SU-DHL-6 (cell line): ENCODE results near the gene AOAH.

Source experiments
- EZH2phosphoT487 ChIP-seq: fragments of 200-600 bp; sonication (generic), shearing (Covaris generic); conservative IDR thresholded peaks from 2 replicates; pipeline ENCODE4 v1.6.1; 2018; ENCODE audit warnings: mild to moderate bottlenecking, antibody characterized with exemption, low read length, moderate library complexity, mixed read lengths
- TF ChIP-seq, protein P1 (sequence below): fragments of 200-600 bp; sonication (generic); IDR thresholded peaks from one replicate; pipeline ENCODE4 v1.5.1; 2017; ENCODE audit warnings: antibody characterized with exemption, mild to moderate bottlenecking, low read length, moderate library complexity; ENCODE audit not compliant: insufficient read depth, poor library complexity, severe bottlenecking

GRCh38 chr7:36653008-36653662 is 71.2 kb downstream of the AOAH start:
- TF ChIP-seq, protein P1, sequence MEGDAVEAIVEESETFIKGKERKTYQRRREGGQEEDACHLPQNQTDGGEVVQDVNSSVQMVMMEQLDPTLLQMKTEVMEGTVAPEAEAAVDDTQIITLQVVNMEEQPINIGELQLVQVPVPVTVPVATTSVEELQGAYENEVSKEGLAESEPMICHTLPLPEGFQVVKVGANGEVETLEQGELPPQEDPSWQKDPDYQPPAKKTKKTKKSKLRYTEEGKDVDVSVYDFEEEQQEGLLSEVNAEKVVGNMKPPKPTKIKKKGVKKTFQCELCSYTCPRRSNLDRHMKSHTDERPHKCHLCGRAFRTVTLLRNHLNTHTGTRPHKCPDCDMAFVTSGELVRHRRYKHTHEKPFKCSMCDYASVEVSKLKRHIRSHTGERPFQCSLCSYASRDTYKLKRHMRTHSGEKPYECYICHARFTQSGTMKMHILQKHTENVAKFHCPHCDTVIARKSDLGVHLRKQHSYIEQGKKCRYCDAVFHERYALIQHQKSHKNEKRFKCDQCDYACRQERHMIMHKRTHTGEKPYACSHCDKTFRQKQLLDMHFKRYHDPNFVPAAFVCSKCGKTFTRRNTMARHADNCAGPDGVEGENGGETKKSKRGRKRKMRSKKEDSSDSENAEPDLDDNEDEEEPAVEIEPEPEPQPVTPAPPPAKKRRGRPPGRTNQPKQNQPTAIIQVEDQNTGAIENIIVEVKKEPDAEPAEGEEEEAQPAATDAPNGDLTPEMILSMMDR = no peak
- no peak for TF ChIP-seq EZH2phosphoT487
